IPS-NIHi7 (cell line): ENCODE data around the gene TMEM131.

Experiments used
- DNase-seq: peaks from one replicate; pipeline ENCODE4 v3.0.0; 2012; ENCODE audit warnings: mixed read lengths; ENCODE audit errors: extremely low spot score

TMEM131 gene

DNA sequence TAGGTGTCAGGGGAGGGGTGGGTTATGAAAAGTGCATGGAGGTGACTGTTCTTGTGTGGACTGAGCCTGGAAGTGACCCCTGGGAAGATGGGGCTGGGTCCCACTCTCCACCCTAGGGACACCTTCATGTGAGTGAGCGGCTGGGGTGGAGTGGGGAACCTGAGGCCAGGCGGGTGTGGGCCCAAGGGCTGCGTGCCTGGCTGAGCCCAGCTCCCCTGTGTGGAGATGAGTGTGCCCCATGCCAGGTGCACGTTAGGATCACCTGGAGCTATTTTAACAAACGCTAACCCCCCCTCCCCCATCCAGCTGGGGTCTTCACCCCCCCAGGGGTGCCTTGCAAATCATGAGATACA is 255.9 kb downstream of the TMEM131 start:
- DNase-seq: no peak

DNA sequence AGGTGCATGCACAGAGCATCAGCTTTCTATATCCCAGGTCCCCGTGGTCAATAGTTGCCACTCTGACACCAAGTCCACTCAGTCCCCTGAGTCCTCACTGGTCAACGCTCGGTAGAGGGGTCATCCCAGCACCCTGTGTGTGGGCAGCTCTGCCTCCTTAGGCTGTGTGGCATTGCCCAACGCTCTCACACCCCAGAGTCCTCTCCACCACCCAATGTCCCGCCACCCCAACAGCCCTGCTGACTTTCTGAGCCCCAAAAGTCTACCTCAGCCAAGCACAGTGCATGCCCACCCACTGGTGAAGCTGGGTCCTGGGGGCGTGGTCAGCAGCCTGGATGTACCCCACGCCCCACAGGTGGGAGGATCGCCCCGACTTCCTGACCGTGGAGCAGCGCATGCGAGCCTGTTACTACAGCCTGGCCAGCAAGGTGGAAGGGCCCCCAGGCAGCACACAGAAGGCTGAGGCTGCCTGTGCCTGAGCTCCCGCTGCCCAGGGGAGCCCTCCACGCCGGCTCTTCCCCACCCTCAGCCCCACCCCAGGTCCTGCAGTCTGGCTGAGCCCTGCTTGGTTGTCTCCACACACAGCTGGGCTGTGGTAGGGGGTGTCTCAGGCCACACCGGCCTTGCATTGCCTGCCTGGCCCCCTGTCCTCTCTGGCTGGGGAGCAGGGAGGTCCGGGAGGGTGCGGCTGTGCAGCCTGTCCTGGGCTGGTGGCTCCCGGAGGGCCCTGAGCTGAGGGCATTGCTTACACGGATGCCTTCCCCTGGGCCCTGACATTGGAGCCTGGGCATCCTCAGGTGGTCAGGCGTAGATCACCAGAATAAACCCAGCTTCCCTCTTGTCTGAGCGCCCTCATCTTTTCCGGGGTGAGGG is 256.5 kb downstream of the TMEM131 start:
- DNase-seq: no peak

DNA sequence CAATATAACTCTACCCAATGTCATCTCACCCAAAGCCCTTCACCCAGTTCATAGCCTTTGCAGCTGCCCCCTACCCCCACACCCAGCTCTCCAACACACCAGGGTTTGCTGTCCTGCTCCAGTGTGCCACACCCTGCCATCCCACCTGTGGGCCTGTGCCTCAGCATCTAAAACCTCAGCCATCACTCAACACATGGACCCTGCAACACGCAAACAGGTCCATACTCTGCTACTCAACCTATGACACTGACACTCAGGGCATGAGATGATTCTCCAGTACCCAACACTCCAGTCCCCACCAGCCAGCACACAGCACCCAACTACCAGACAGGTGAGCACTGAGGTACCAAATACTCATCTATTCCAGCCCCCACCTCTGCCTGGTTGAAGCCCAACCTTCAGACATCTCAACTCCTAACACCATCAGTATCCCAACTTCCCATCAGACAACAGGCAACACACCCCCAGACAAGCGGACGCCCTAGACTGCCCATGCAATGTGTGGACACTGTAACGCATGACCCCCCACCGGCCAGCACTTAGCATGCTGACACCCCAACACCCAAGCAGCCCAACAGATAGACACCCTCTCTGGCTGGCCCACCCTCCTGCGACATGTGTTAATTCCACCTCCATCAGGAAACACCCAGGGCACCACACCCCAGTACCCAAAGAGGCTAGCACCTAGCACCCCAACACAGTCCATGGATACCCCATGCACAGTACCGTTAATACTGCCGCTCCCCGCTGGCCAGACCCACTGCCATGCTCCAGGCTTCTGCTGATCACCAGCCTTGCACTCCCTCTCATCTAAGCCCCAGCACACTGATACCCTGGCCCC is 257.3 kb downstream of the TMEM131 start:
- DNase-seq: no peak

DNA sequence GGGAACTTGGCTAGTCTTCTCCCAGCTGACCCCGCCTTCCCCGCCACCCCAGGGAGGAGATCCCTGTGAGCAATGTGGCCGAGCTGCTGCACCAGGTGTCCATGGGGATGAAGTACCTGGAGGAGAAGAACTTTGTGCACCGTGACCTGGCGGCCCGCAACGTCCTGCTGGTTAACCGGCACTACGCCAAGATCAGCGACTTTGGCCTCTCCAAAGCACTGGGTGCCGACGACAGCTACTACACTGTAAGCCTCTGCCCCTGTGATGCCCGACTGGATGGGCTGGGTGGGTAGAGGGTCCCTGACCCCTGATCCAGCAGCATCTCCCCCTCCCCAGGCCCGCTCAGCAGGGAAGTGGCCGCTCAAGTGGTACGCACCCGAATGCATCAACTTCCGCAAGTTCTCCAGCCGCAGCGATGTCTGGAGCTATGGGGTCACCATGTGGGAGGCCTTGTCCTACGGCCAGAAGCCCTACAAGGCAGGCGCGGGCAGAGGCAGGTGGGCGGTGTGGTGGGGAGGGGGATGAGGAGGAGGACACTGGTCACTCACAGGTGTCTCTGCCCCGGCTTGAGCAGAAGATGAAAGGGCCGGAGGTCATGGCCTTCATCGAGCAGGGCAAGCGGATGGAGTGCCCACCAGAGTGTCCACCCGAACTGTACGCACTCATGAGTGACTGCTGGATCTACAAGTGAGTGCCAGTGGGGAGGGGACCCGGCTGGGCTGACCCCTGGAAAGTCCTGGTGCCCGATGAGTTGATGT is 258.1 kb downstream of the TMEM131 start:
- no peak for DNase-seq

DNA sequence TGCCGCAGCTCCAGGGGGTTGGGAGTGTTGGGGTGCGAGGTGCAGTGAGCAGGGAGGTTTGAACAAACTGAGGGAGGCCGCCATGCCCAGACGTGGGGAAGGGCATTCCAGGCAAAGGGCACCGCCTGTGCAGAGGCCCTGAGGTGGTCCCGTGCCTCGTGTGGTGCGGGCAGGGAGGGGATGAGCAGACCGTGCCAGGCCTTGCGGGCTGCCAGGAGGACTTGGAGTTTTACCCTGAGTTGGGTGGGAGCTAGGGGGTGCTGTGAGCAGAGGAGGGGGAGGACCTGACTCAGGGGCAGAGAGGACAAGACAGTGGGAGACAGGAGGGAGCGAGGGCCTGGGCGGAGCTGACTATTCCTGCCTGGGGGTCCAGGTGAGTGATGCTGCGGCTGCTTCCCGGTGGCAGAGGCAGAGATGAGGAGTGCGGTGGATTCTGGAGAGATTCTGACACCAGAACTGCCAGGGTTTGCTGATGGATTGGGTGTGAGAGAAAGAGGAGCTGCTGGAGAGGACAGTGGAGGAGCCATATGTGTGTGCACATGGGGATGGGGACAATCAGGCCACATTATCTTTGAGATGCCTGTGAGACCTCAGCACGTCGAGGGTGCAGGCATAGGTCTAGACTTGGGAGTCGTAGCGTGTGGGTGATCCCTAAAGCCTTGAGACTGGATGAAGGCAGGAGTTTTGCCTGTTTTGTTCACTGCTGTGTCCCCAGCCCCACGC is 259.0 kb downstream of the TMEM131 start:
- DNase-seq: no peak

DNA sequence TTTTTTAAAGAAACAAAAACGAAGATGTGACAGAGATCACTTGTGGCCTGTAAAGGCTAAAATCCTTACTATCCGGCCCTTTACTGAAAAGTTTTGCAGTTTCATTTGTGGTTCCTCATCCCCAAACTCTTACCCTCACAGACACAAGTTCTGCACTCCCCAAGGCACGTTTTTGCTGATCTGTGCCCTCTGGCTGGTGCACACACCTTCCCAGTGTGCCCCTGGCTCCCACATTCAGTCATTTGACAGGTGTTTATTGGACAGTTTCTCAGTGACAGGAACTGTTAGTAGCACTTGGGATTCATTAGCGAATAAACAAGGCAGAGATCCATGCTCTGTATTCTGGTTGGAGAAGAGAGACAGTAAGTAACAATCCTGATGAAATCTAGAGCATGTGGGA is 259.6 kb downstream of the TMEM131 start:
- DNase-seq: no peak

DNA sequence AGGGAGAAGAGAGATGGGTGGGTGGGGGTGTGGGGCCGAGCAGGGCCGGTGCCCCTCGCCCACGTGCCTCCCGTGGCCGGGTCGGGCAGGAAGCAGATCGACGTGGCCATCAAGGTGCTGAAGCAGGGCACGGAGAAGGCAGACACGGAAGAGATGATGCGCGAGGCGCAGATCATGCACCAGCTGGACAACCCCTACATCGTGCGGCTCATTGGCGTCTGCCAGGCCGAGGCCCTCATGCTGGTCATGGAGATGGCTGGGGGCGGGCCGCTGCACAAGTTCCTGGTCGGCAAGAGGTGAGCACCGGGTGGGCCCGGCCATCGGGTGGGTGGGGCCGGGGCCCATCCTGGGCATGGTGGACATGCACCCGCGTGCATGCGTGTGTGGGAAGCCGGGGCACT is 260.6 kb downstream of the TMEM131 start:
- no peak for DNase-seq

DNA sequence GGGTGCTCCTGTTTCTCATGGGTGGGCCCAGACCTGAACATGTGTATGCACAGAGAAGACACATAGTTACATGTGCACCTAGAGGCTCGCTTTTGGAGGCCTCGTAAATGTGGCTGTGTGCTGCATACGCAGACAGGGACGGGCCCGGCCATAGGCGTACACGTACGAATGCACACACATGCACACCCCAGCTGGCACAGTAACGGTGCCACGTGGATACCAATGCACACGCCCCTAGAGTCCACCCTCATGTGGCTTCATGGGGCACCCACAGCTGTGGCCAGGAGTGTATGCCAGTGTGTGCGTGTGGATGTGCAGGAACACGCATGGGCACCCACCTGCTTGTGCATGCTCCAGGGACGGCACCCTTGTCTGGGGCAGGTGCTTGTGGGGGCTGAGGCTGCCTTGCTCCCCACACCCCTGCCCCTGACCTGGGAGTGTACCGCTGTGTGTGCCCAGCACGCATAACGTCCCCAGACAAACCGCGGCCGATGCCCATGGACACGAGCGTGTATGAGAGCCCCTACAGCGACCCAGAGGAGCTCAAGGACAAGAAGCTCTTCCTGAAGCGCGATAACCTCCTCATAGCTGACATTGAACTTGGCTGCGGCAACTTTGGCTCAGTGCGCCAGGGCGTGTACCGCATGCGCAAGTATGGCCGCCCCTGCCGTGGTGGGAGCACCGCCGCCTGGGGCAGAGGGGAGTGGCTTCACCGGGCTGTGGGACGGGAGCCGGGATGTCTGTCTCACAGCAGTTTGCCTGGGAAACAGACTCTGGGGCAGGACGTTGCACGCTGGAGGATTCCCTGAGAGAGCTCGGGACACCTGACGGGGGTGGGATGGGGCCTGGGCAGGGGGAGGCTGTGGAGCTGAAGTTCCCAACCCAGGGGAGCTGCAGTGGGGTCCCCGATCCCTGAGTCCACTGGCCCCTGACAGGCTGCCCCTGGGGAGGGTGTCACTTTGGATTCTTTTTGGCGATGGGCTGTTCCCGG is 261.4 kb downstream of the TMEM131 start:
- DNase-seq: no peak

DNA sequence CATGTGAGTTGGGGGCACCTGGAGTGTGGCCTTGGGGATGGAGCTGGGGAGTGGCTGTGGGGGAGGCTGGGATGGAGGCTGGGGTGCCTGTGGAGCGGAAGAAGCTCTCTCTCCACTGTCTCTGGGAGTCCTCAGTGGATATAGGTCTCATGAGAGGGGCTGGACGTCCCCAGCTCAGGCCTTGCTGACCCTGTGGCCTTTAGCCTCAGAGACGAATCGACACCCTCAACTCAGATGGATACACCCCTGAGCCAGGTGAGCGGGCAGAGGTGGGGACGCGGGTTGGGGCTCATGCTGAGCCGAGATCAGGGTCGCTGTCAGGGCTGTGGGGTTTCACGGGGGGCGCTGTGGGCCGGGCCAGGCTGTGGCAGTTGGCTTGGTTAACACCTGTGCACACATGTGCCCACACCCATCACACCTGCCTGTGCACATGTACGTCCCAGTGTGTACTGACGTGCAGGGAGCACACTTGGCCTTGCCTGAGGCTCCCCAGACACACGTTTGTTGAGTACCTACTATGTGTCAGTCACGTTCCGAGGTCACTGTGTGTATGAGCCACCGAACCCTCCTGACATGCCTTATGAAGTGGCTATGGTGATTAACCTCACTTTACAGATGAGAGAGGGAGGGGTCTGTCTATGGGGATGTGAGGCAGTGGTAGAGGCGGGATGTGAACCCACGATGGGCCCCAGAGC is 262.3 kb downstream of the TMEM131 start:
- DNase-seq: no peak

DNA sequence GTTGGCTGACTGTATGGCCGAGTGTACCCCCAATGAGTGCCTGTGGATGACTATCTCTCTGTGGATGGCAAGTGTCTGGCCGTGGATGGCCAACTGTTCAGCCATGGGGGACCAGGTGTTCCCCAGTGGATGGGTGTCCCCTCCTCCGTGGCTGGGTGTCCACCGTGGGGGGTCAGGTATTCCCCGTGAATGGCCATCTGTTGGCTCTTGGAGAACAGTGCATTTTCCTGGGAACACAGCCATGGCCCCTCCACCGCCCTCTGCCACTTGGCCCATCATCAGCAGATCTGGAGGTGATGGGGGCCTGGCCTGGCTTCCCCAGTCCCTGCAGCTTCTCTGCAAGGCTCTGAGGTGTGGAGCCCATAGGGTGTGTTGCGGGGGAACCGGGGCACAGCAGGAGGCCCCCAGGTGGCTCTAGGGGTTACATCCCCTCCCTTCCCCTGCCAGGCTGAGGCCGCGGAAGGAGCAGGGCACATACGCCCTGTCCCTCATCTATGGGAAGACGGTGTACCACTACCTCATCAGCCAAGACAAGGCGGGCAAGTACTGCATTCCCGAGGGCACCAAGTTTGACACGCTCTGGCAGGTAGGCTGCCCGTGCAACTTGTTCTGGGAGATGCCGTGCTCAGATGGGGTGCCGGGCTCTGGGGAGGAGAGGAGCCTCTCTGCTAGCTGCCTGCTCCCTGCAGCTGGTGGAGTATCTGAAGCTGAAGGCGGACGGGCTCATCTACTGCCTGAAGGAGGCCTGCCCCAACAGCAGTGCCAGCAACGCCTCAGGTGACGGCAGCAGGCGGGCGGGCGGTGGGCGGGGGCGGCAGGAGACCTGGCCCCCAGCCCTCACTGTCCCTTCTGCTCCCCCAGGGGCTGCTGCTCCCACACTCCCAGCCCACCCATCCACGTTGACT is 263.1 kb downstream of the TMEM131 start:
- DNase-seq: no peak

DNA sequence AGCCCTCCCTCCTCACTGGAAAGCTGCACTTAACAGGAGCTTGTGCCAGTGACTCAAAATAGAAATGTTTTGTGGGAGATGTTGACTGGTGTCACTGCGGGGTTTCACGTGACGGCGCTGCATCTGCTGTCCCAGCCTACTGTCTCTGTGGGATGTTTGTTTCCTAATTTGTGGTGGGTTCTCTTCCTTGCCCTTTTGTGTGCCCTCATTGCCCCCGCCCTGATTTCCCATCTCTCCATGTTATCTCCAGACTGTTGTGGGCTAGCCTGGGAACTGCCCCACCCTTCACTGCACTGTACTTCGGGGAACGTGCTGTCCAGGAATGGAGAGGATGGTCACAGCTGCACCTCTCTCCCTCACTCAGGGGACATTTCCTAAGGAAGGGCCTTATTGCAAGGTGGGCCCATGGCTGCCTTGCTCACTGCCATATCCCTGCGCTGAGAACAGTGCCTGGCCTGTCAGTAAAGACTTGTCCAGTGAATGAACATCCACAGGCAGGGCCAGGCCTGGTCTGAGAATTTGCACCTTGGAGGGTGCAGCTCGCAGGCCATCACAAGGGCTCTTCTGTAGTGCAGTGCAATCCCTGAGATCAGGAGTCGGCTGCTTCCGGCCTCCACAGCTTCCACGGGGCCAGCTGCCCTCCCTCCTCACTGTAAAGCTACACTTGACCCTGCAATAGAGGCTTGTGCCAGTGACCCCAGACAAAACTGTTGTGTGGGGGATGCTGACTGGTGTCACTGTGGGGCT is 264.3 kb downstream of the TMEM131 start:
- no peak for DNase-seq

DNA sequence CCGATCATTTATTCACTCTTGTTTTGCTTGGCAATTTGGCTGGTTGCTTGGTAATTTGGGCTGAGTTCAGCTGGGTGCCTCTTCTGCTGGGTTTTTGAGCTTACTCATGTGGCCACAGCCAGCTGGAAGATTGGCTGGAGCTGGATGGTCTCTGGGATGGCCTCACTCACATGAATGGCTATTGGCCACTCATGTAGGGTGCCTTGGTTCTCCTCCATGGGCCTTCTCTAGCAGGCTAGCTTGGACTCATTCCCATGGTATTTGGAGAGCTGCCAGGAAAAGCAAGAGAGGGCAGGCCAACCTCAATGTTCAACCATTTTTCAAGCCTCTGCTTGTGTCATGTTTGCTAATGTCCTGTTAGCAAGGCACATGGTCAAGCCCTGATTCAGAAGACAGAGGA is 265.5 kb downstream of the TMEM131 start:
- DNase-seq: no peak

DNA sequence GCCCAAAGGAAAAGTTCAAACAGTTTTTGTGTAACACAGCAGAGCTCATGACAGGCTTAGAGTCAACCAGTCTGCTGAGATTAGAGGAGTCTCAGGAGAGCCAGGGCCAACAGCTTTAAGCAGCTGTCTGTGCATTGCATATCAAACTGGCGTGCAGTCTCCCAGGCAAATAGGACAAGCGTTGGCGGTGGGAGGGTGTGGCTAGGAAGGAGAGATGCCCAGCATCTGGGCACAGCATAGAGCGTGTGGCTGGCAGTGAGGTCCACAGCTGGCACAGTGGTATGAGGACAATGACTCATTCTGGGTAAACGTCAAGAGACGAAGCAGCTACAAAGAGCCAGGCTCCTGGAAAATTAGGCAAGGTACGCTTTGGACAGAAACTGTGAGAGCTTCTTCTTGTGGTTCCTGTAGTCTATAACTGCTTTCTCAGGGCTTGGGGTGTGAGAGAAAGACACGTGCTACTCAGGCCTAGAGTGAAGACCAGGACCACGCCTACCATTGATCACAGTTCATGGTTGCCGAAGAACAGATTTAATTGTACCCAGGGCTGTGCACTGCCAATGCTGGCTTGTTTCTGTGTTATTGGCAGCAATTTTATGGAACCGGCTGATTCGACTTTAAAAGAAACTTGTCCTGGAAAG is 267.5 kb downstream of the TMEM131 start:
- no peak for DNase-seq

DNA sequence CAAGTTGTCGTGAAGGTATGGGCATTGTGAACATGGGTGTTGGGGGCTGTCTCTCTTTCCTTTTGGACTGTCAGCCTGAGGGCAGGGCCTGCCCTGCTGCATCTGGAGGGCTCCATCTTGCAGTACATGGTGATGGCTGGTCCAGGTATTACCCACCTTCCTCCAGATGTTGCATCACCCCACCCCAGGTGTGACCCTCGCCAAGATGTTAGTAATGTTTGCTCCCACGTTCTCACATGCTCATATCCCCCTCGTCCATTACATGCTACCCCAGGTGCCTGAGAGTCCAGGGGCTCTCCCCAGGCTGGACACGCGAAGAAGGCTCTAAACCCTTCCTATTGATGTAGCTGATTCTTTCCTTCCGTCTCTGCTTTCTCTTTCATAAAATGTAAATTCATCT is 268.5 kb downstream of the TMEM131 start:
- DNase-seq: no peak

DNA sequence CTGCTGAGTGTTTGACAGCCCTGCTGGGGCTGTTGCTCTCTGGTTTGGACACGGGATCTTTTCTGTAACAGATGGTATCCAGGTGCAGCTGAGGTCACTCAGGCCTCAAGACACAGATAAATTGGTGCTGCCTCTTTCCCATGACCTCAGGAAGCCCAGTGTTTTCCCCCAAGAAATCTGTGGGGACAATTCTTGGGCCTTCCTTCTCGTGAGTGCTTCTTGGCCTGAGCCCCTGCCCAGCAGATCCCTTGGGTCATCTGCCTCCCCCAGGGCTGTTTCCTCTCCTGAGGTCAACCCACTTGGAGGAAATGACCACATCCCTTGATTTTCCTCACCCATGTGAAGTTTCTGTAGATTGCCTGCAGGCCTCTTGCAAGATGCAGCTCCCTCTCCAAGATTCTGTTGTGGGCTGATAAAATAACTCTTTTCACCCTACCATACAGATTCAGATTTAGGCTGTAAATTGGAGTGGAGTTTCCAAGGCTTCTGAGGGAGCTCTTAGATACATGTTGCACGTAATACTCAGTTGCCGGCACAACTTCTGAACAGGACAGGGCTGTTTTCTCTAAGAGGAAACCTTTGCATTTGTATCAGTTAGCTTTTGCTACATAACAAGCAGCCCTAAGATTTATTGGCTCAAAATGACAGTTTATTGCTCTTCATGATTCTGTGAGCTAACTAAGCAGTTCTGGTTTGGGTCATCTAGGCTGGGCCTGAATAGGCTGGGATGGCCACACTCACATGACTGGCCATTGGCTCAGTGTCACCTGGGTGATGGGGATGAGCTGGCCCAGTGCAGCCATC is 269.3 kb downstream of the TMEM131 start:
- no peak for DNase-seq

DNA sequence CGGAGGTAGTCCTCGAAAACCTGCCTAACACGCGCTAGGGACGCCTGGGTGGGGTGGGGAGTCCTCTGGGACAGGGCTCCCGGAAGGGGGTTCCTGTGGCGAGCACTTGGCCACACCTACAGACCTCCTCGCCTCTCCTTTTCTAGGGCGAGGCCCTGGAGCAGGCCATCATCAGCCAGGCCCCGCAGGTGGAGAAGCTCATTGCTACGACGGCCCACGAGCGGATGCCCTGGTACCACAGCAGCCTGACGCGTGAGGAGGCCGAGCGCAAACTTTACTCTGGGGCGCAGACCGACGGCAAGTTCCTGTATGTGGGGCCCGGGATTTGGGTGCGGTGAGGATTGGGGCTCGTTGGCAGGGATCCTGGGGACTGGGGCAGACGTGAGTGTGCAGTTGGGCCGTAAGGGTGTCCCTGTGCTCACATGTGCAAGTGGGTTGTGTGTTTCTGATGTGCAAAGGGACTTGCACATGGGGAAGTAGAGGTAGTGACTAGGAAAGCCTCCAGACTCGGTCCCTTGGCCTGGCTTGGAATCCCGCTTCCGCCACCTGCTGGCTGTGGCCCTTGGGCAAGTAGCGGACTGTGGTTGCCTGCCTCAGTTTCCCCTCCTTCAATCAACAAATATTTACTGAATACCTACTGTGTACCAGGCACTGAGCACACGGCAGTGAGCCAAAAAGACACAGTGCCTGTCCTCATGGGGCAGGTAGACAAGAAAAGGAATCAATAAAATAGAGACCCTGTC is 270.6 kb downstream of the TMEM131 start:
- DNase-seq: no peak
